Astrocyte (in vitro differentiated cells and primary cell): ENCODE measurements around the gene COL18A1. TPM values are rescaled to one million over a fixed set of nuclear protein-coding genes. Genes with fewer than 3 reads are reported as not detected.
"Not testable (repeated sequence)": the region's sequence is repeated elsewhere in the genome, so short reads cannot be mapped to it uniquely, and the experiment has no call there.

Experiments used
- DNase-seq: peaks from one replicate; pipeline ENCODE4 v3.0.0-alpha.2; 2010; ENCODE audit warnings: low read depth
- FAIRE-seq: peaks from 2 replicates; lab custom pipeline; 2011; peaks lifted over from hg19 to GRCh38; lab: Jason Lieb, UNC
- H2AFZ ChIP-seq: 2 replicates; pipeline ENCODE4 v1.6.0; 2012; ENCODE audit warnings: low read depth, low read length, inconsistent platforms
- H3K27ac ChIP-seq: 2 replicates; pipeline ENCODE4 v1.5.1; 2011; ENCODE audit warnings: low read depth, low read length, inconsistent platforms
- H3K27me3 ChIP-seq: 2 replicates; pipeline ENCODE4 v1.6.0; 2011; ENCODE audit warnings: low read length, inconsistent platforms; ENCODE audit not compliant: insufficient read depth
- H3K36me3 ChIP-seq: 2 replicates; pipeline ENCODE4 v1.5.1; 2011; ENCODE audit warnings: low read length, inconsistent platforms; ENCODE audit not compliant: insufficient read depth
- H3K4me1 ChIP-seq: 2 replicates; pipeline ENCODE4 v1.5.1; 2011; ENCODE audit warnings: low read length, inconsistent platforms; ENCODE audit not compliant: insufficient read depth
- H3K4me2 ChIP-seq: 2 replicates; pipeline ENCODE4 v1.6.0; 2012; ENCODE audit warnings: low read length, inconsistent platforms
- H3K4me3 ChIP-seq: 2 replicates; pipeline ENCODE4 v1.5.1; 2011; ENCODE audit warnings: low read depth, mild to moderate bottlenecking, low read length, inconsistent platforms; ENCODE audit not compliant: insufficient read depth
- H3K79me2 ChIP-seq: 2 replicates; pipeline ENCODE4 v1.6.0; 2012; ENCODE audit warnings: mild to moderate bottlenecking, low read length, inconsistent platforms; ENCODE audit not compliant: insufficient read depth
- H3K9ac ChIP-seq: 2 replicates; pipeline ENCODE4 v1.6.0; 2012; ENCODE audit warnings: mild to moderate bottlenecking, low read length, inconsistent platforms
- H3K9me3 ChIP-seq: 2 replicates; pipeline ENCODE4 v1.5.1; 2012; ENCODE audit warnings: low read depth, mild to moderate bottlenecking, low read length, inconsistent platforms; ENCODE audit not compliant: insufficient read depth
- H4K20me1 ChIP-seq: 2 replicates; pipeline ENCODE4 v1.6.0; 2012; ENCODE audit warnings: low read length, inconsistent platforms; ENCODE audit not compliant: insufficient read depth
- H3K27ac Mint-ChIP-seq: one replicate; pipeline ENCODE4 v1.8.0; 2021; ENCODE audit warnings: mild to moderate bottlenecking, mixed read lengths; ENCODE audit not compliant: unreplicated experiment
- H3K27me3 Mint-ChIP-seq: one replicate; pipeline ENCODE4 v1.8.0; 2021; ENCODE audit warnings: low read depth, mixed read lengths; ENCODE audit not compliant: unreplicated experiment
- H3K36me3 Mint-ChIP-seq: one replicate; pipeline ENCODE4 v1.8.0; 2021; ENCODE audit warnings: low read depth, mixed read lengths; ENCODE audit not compliant: unreplicated experiment
- H3K4me1 Mint-ChIP-seq: one replicate; pipeline ENCODE4 v1.8.0; 2021; ENCODE audit warnings: low read depth, mixed read lengths; ENCODE audit not compliant: unreplicated experiment
- H3K4me3 Mint-ChIP-seq: one replicate; pipeline ENCODE4 v1.8.0; 2021; ENCODE audit warnings: mild to moderate bottlenecking, moderate library complexity, mixed read lengths; ENCODE audit not compliant: unreplicated experiment
- H3K9me3 Mint-ChIP-seq: one replicate; pipeline ENCODE4 v1.8.0; 2021; ENCODE audit warnings: mild to moderate bottlenecking, mixed read lengths; ENCODE audit not compliant: unreplicated experiment
- CTCF ChIP-seq: IDR thresholded peaks from 2 replicates; pipeline ENCODE4 v1.5.1; 2011; ENCODE audit warnings: low read depth, mild to moderate bottlenecking, inconsistent platforms, low read length, moderate library complexity; ENCODE audit not compliant: insufficient read depth
- EZH2 ChIP-seq: IDR thresholded peaks from 2 replicates; pipeline ENCODE4 v1.6.1; 2012; ENCODE audit warnings: mild to moderate bottlenecking, low read length, inconsistent platforms; ENCODE audit not compliant: insufficient read depth
- total RNA-seq: library from RNA; stranded (reverse); gene quantifications from 2 replicates; pipeline ENCODE4 v1.2.1, GENCODE V29; 2021

Gene COL18A1
- total RNA-seq, 1 donor from 2014 or later, result 616 TPM

GRCh38 chr21:45362748-45363145, 42.2 kb upstream of the COL18A1 start:
- no peak for FAIRE-seq
- Mint-ChIP-seq H3K36me3 (no peaks in the 10 kb centered on the region), H3K9me3 (no peaks in the 10 kb centered on the region), H3K4me3 (no peak overlapping the region), H3K4me1 (peaks cover 37% of the 10 kb centered on the region), H3K27ac (peak overlapping the region; percentile 26), H3K27me3 (peaks cover 3% of the 10 kb centered on the region)
- H2AFZ ChIP-seq, result no peak overlapping the region
- H3K27me3 ChIP-seq, result no peaks in the 10 kb centered on the region
- DNase-seq, result no peak
- H3K9me3 ChIP-seq, result no peaks in the 10 kb centered on the region
- H3K27ac ChIP-seq, result no peak overlapping the region
- TF ChIP-seq CTCF (no peak), EZH2 (no peak)
- no peak overlapping the region for H3K4me3 ChIP-seq
- no peak overlapping the region for H3K4me2 ChIP-seq
- H3K79me2 ChIP-seq, result no peaks in the 10 kb centered on the region
- H4K20me1 ChIP-seq, result no peaks in the 10 kb centered on the region
- peaks cover 40% of the 10 kb centered on the region for H3K4me1 ChIP-seq
- no peak overlapping the region for H3K9ac ChIP-seq
- H3K36me3 ChIP-seq, result no peaks in the 10 kb centered on the region

GRCh38 chr21:45363272-45363671, 41.7 kb upstream of the COL18A1 start:
- not testable (repeated sequence) for H2AFZ ChIP-seq, H3K9me3 ChIP-seq, DNase-seq, H3K9me3 Mint-ChIP-seq, H3K4me3 ChIP-seq, H3K4me2 ChIP-seq, H3K27me3 Mint-ChIP-seq, H4K20me1 ChIP-seq, H3K4me3 Mint-ChIP-seq, FAIRE-seq, H3K79me2 ChIP-seq, H3K36me3 Mint-ChIP-seq, H3K27me3 ChIP-seq, H3K36me3 ChIP-seq
- H3K9ac ChIP-seq, result peak overlapping the region; percentile 64
- Mint-ChIP-seq H3K4me1 (peaks cover 39% of the 10 kb centered on the region), H3K27ac (peak overlapping the region; percentile 99)
- H3K4me1 ChIP-seq, result peaks cover 42% of the 10 kb centered on the region
- H3K27ac ChIP-seq, result peak overlapping the region; percentile 99

GRCh38 chr21:45363921-45364467, 41.0 kb upstream of the COL18A1 start:
- no peak overlapping the region for H3K4me3 ChIP-seq
- peak overlapping the region; percentile 28 for H3K4me3 Mint-ChIP-seq
- peaks cover 42% of the 10 kb centered on the region for H3K4me1 ChIP-seq

More at GRCh38 chr21:45363921-45364467, 41.0 kb upstream of the COL18A1 start:
- Mint-ChIP-seq H3K36me3 (no peaks in the 10 kb centered on the region), H3K27me3 (no peaks in the 10 kb centered on the region), H3K9me3 (no peaks in the 10 kb centered on the region), H3K27ac (peak overlapping the region; percentile 99), H3K4me1 (peaks cover 41% of the 10 kb centered on the region)
- no peaks in the 10 kb centered on the region for H4K20me1 ChIP-seq
- H3K9ac ChIP-seq, result peak overlapping the region; percentile 90
- no peak for TF ChIP-seq EZH2
- peak overlapping the region; percentile 99 for H3K27ac ChIP-seq
- H2AFZ ChIP-seq, result peak overlapping the region; percentile 14
- no peaks in the 10 kb centered on the region for H3K36me3 ChIP-seq
- no peaks in the 10 kb centered on the region for H3K79me2 ChIP-seq
- no peaks in the 10 kb centered on the region for H3K9me3 ChIP-seq
- peak; percentile 99 for FAIRE-seq
- DNase-seq, result peak; percentile 100
- peak overlapping the region; percentile 70 for H3K4me2 ChIP-seq
- no peaks in the 10 kb centered on the region for H3K27me3 ChIP-seq
